A549 (cell line): ENCODE measurements around the gene SMYD4. TPM values are rescaled to one million over a fixed set of nuclear protein-coding genes. Genes with fewer than 3 reads are reported as not detected.
"Not testable (repeated sequence)": the region's sequence is repeated elsewhere in the genome, so short reads cannot be mapped to it uniquely, and the experiment has no call there.

ENCODE experiments used
- ATAC-seq, 2 experiments: fragments of 200-7000 bp in 1 of 2; fragments of >200 bp in 1 of 2; cut with Nextera tagmentation in 1 of 2; cut with Tn5 transposase in 1 of 2; 3 replicates each; pipeline versions ENCODE4 v1.8.0 to v1.9.1; 2018 to 2020; ENCODE audit warnings: mild to moderate bottlenecking in 1 of 2, moderate library complexity in 1 of 2
- CTCF ChIA-PET: fragments of 300-600 bp; sonication (Branson Sonifier 250); formaldehyde crosslinking; extraction: SDS; loops from one replicate; lab custom pipeline; 2021; ENCODE audit warnings: antibody characterized with exemption, inconsistent platforms; lab: Yijun Ruan, JAX
- POLR2A ChIA-PET: fragments of 350-600 bp; formaldehyde crosslinking; extraction: SDS; loops from one replicate; lab custom pipeline; 2021; ENCODE audit warnings: antibody characterized with exemption, inconsistent platforms; lab: Yijun Ruan, JAX
- DNase-seq, 2 experiments: peaks; one replicate each; pipeline versions ENCODE4 v3.0.0 to v3.0.0-alpha.2; 2011 to 2016; ENCODE audit warnings: low read depth in 1 of 2, low spot score in 1 of 2
- FAIRE-seq: peaks from 2 replicates; lab custom pipeline; 2011; peaks lifted over from hg19 to GRCh38; lab: Jason Lieb, UNC
- H3K27ac ChIP-seq, 2 experiments: fragments of >200 bp; sonication (Bioruptor Twin); formaldehyde crosslinking; 3 replicates each; pipeline ENCODE4 v1.5.1; 2016 to 2017
- H3K4me1 ChIP-seq: fragments of >200 bp; sonication (Bioruptor Twin); formaldehyde crosslinking; 3 replicates; pipeline ENCODE4 v1.6.1; 2016
- H3K4me2 ChIP-seq: fragments of >200 bp; sonication (Bioruptor Twin); formaldehyde crosslinking; 3 replicates; pipeline ENCODE4 v1.6.1; 2016
- H3K4me3 ChIP-seq: fragments of >200 bp; sonication (Bioruptor Twin); formaldehyde crosslinking; 3 replicates; pipeline ENCODE4 v1.5.1; 2016
- H3K9me3 ChIP-seq: fragments of >200 bp; sonication (Bioruptor Twin); formaldehyde crosslinking; 3 replicates; pipeline ENCODE4 v1.6.1; 2016
- ATOH8 ChIP-seq: fragments of 250-450 bp; sonication (Bioruptor Pico); IDR thresholded peaks from 2 replicates; pipeline ENCODE4 v1.5.0; 2020; ENCODE audit warnings: low read depth, mild to moderate bottlenecking, moderate library complexity
- CTCF ChIP-seq: fragments of >200 bp; sonication (Bioruptor Twin); formaldehyde crosslinking; IDR thresholded peaks from 3 replicates; pipeline ENCODE4 v1.5.1; 2016
- EHMT2 ChIP-seq: fragments of 200-600 bp; sonication (generic); IDR thresholded peaks from 2 replicates; pipeline ENCODE4 v1.6.1; 2016; ENCODE audit warnings: antibody characterized with exemption, low read depth, mild to moderate bottlenecking, moderate library complexity
- ELK1 ChIP-seq: fragments of 150-350 bp; IDR thresholded peaks from 2 replicates; pipeline ENCODE4 v1.6.1; 2014; ENCODE audit warnings: low read depth, mild to moderate bottlenecking, low read length
- EP300 ChIP-seq, 2 experiments: fragments of >200 bp; sonication (Bioruptor Twin); formaldehyde crosslinking; IDR thresholded peaks; 2 replicates in 1 of 2; 3 replicates in 1 of 2; pipeline ENCODE4 v1.6.1; 2016 to 2017
- ESRRA ChIP-seq: fragments of 150-350 bp; IDR thresholded peaks from 2 replicates; pipeline ENCODE4 v1.6.1; 2014; ENCODE audit warnings: mild to moderate bottlenecking, low read length, borderline replicate concordance
- HEYL ChIP-seq: fragments of 250-450 bp; sonication (Bioruptor Pico); IDR thresholded peaks from 2 replicates; pipeline ENCODE4 v1.8.0; 2021; ENCODE audit warnings: mild to moderate bottlenecking, moderate library complexity
- HOXA7 ChIP-seq: fragments of 250-450 bp; sonication (Bioruptor Pico); IDR thresholded peaks from 2 replicates; pipeline ENCODE4 v1.5.0; 2020; ENCODE audit warnings: mild to moderate bottlenecking, moderate library complexity
- HOXB5 ChIP-seq: fragments of 250-450 bp; sonication (Bioruptor Pico); IDR thresholded peaks from 2 replicates; pipeline ENCODE4 v1.5.0; 2020; ENCODE audit warnings: mild to moderate bottlenecking, moderate library complexity
- JUNB ChIP-seq: fragments of >200 bp; sonication (Bioruptor Twin); formaldehyde crosslinking; IDR thresholded peaks from 2 replicates; pipeline ENCODE4 v1.6.1; 2016
- KDM1A ChIP-seq: fragments of 200-600 bp; sonication (generic); IDR thresholded peaks from 2 replicates; pipeline ENCODE4 v1.6.1; 2016; ENCODE audit warnings: low read depth, mild to moderate bottlenecking
- MAFK ChIP-seq: fragments of 450-650 bp; IDR thresholded peaks from 2 replicates; pipeline ENCODE4 v1.6.1; 2014; ENCODE audit not compliant: partially characterized antibody
- MAX ChIP-seq: IDR thresholded peaks from 2 replicates; pipeline ENCODE4 v1.6.1; 2012
- MAZ ChIP-seq: fragments of 150-350 bp; IDR thresholded peaks from 2 replicates; pipeline ENCODE4 v1.6.1; 2014; ENCODE audit warnings: antibody characterized with exemption, low read depth, low read length, borderline replicate concordance
- NPAS2 ChIP-seq: fragments of 250-450 bp; sonication (Bioruptor Pico); IDR thresholded peaks from 2 replicates; pipeline ENCODE4 v1.8.0; 2022; ENCODE audit warnings: mild to moderate bottlenecking, moderate library complexity, borderline replicate concordance
- NR3C1 ChIP-seq: fragments of >200 bp; sonication (Bioruptor Twin); formaldehyde crosslinking; IDR thresholded peaks from 3 replicates; pipeline ENCODE4 v1.6.1; 2017
- RARB ChIP-seq: fragments of 250-450 bp; sonication (Bioruptor Pico); IDR thresholded peaks from 2 replicates; pipeline ENCODE4 v1.8.0; 2021; ENCODE audit warnings: mild to moderate bottlenecking, moderate library complexity
- RCOR1 ChIP-seq: fragments of 150-350 bp; IDR thresholded peaks from 2 replicates; pipeline ENCODE4 v1.6.1; 2014; ENCODE audit warnings: antibody characterized with exemption, low read length, low read depth
- RNF2 ChIP-seq: fragments of 200-600 bp; sonication (generic); IDR thresholded peaks from 2 replicates; pipeline ENCODE4 v1.6.1; 2016; ENCODE audit warnings: low read depth, mild to moderate bottlenecking, antibody characterized with exemption, moderate library complexity, borderline replicate concordance
- SREBF2 ChIP-seq: fragments of 450-650 bp; IDR thresholded peaks from 2 replicates; pipeline ENCODE4 v1.6.1; 2014; ENCODE audit warnings: mild to moderate bottlenecking, moderate library complexity
- ZSCAN20 ChIP-seq: fragments of 250-450 bp; sonication (Bioruptor Pico); IDR thresholded peaks from 2 replicates; pipeline ENCODE4 v1.8.0; 2022; ENCODE audit warnings: mild to moderate bottlenecking, moderate library complexity
- WGBS: methylation state at CpG from one replicate; pipeline ENCODE4 v1.1.6; 2017; ENCODE audit errors: missing lambda C conversion rate; 5-methylcytosine and 5-hydroxymethylcytosine counted together
- polyA plus RNA-seq, 4 experiments: library from polyadenylated mRNA; depleted of rRNA in 3 of 4; stranded (reverse); fragments of >200 nt; fragmentation: RNase III in 1 of 4; extraction: RNeasy Plus Mini Kit Qiagen cat#74134 plus additional on column Dnase treatment in 1 of 4; gene quantifications; 2 replicates in 3 of 4; 3 replicates in 1 of 4; pipeline ENCODE4 v1.2.3, GENCODE V29; 2011 to 2017

Gene SMYD4
- polyA plus RNA-seq, 2 of the 4 experiments (the other 2 are of a cell fraction) = 11.1 to 12.1 TPM

DNA sequence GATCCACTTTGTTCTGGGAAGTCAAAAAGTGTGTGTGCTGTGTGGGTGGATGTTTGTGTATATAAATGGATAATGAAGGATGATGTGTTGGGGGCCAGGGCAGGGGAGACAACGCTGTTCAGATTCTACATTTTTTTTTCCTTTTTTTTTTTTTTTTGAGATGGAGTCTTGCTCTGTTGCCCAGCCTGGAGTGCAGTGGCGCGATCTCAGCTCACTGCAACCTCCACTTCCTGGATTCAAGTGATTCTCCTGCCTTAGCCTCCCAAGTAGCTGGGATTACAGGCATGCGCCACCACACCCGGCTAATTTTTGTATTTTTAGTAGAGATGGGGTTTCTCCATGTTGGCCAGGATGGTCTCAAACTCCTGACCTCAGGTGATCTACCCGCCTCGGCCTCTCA is 65.0 kb downstream of the SMYD4 start:
- H3K4me1 ChIP-seq = peaks cover 25% of the 10 kb centered on the region
- POLR2A ChIA-PET, FAIRE-seq, DNase-seq, H3K9me3 ChIP-seq, H3K4me2 ChIP-seq, H3K27ac ChIP-seq, ATAC-seq, H3K4me3 ChIP-seq: not testable (repeated sequence)
- CTCF ChIA-PET = interaction anchor here (0.7 to 28.6 kb wide), 4 partner anchors 12 to 42 kb away, joined by 3 to 591 read pairs (median 20); partner anchors contain the start of gene WDR81
- WGBS = 96% methylated on average over 7 of the region's 7 CpGs

- no peak for FAIRE-seq
- H3K9me3 ChIP-seq = no peaks in the 10 kb centered on the region
- H3K4me1 ChIP-seq = peaks cover 20% of the 10 kb centered on the region
- peak in 1 of 2 experiments; percentile 11; a peak in 2 of 6 replicates for ATAC-seq
- ChIA-PET CTCF (interaction anchor here (0.7 to 28.6 kb wide), 5 partner anchors 12 to 49 kb away, joined by 3 to 591 read pairs (median 4); partner anchors contain the start of gene WDR81), POLR2A (no interaction called here)
- no peak overlapping the region for H3K4me3 ChIP-seq
- 76% methylated on average over 11 of the region's 11 CpGs for WGBS
- H3K27ac ChIP-seq = 0 out of 6 replicates have a peak overlapping the region, but pooled peaks of 1 of the 2 experiments have one; percentile 17
- no peak overlapping the region for H3K4me2 ChIP-seq
- TF ChIP-seq ELK1 (no peak), RARB (no peak), MAX (no peak), NPAS2 (CRISPR knock-in tag) (no peak), RCOR1 (no peak), MAFK (no peak), RNF2 (no peak), CTCF (no peak), HOXB5 (CRISPR knock-in tag) (no peak), JUNB (no peak), ZSCAN20 (CRISPR knock-in tag) (no peak), MAZ (no peak), HEYL (no peak), NR3C1 (no peak), KDM1A (no peak), SREBF2 (no peak), EP300 (IDR thresholded peaks at IDR 0.05) (no peak), ESRRA (no peak)
- no peak for DNase-seq
Observed at GRCh38 chr17:1764284-1764683, 65.4 kb downstream of the SMYD4 start.

DNA sequence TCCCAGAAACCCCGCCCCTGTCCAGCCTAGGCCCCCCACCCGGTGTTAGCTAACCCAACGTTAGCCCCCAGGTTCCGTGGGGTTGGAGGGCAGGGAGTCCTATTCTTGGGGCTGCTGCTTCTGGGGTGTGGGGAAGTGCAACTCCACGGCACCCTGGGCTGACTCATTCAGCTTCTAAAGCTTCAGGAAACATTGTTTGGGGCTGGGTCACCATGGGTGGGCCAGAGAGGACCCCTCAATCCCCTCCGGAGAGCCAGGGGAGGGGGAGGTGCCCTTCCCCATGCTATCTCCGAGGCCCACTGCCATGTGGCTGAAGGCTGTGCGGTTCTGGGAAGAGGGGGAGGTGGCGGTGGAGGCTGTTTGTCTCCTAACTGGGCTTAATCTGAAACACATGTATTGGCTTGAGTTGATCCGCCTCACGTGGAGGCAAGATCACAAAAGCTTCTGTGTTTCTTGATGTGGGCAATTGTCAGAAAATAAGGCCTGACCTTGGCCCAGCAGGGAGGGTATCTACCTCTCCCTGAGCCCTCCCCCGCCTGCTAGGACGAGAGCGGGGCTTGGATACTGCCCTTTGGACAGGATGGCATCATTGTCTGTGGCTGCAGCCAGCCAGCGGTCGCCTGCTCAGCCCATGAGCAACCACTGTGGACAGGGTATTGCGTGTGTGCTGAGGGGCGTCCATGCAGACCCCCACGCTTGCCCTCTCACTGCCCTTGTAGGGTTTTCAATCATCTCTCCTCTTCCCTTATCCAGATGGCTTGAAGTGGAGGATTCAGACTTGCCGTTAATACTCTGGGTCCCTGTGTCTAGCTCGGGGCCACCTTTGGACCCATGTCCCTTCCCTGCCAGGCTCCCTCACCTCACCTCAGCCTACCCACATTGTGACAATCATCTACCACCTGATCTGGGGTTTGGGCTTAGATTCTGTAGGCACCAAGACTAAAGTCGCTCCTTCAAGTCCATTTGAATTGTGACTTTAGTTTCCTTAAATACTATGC is 66.5 kb downstream of the SMYD4 start:
- CTCF ChIA-PET = interaction anchor here (0.5 to 28.6 kb wide), 11 partner anchors 8 to 94 kb away, joined by 3 to 591 read pairs (median 3); partner anchors contain the start of genes PRPF8, RPA1, SMYD4 and WDR81

More for the DNA sequence above, 66.5 kb downstream of the SMYD4 start:
- Histone ChIP-seq H3K4me3 (no peak overlapping the region), H3K4me2 (peak overlapping the region; percentile 33), H3K4me1 (peaks cover 20% of the 10 kb centered on the region), H3K27ac (peak overlapping the region; percentile 20 to 82), H3K9me3 (no peaks in the 10 kb centered on the region)
- FAIRE-seq (no peak), ATAC-seq (peak; percentile 47 to 70; a peak in 5 of 6 replicates), DNase-seq (peak in 1 of 2 experiments; percentile 38)
- POLR2A ChIA-PET = interaction anchor here (0.7 kb wide), 1 partner anchor 46 kb away, joined by 3 read pairs; no protein-coding TSS in a partner anchor
- WGBS = 54% methylated on average over 21 of the region's 22 CpGs
- TF ChIP-seq HOXB5 (CRISPR knock-in tag) (no peak), SREBF2 (no peak), EHMT2 (no peak), ATOH8 (CRISPR knock-in tag) (no peak), HOXA7 (CRISPR knock-in tag) (no peak), MAFK (no peak)
